Testis (tissue), 2 donors: ENCODE data around the gene MAP3K20.
"Not testable (repeated sequence)": the region's sequence is repeated elsewhere in the genome, so short reads cannot be mapped to it uniquely, and the experiment has no call there.

Experiments used
- CTCF ChIP-seq, 3 experiments: fragments of 450-650 bp in 2 of 3; fragments of 200-600 bp in 1 of 3; sonication (generic) in 1 of 3; IDR thresholded peaks; one replicate each; pipeline ENCODE4 v1.5.1; 2016 to 2019; ENCODE audit warnings: antibody characterized with exemption in 3 of 3, mild to moderate bottlenecking in 2 of 3, moderate library complexity in 1 of 3
- POLR2A ChIP-seq: fragments of 450-650 bp; IDR thresholded peaks from one replicate; pipeline ENCODE4 v1.6.1; 2017; ENCODE audit warnings: antibody characterized with exemption, mild to moderate bottlenecking, moderate library complexity

- not testable (repeated sequence) for TF ChIP-seq CTCF (IDR thresholded peaks at IDR 0.05); POLR2A
These were observed 52.5 kb downstream of the MAP3K20 start for GRCh38 chr2:173128132-173128531.
